SJSA1 (cell line): ENCODE measurements around the gene STON2. TPM values are rescaled to one million over a fixed set of nuclear protein-coding genes. Genes with fewer than 3 reads are reported as not detected.

Source experiments
- DNase-seq, 2 experiments: peaks; one replicate each; pipeline ENCODE4 v3.0.0-alpha.2; 2015 to 2020; ENCODE audit warnings: low spot score in 2 of 2, low read depth in 1 of 2
- H3K27ac ChIP-seq: fragments of 250-450 bp; sonication (Bioruptor Pico); 2 replicates; pipeline ENCODE4 v1.5.1; 2020; ENCODE audit warnings: mild to moderate bottlenecking, moderate library complexity
- H3K27me3 ChIP-seq: fragments of 250-450 bp; sonication (Bioruptor Pico); replicated peaks from 2 replicates; pipeline ENCODE4 v1.5.1; 2020; ENCODE audit warnings: mild to moderate bottlenecking, moderate library complexity
- H3K36me3 ChIP-seq: fragments of 250-450 bp; sonication (Bioruptor Pico); 2 replicates; pipeline ENCODE4 v1.5.1; 2020; ENCODE audit warnings: mild to moderate bottlenecking
- H3K4me1 ChIP-seq: fragments of 250-450 bp; sonication (Bioruptor Pico); replicated peaks from 2 replicates; pipeline ENCODE4 v1.6.1; 2021; ENCODE audit warnings: mild to moderate bottlenecking
- H3K4me3 ChIP-seq: fragments of 250-450 bp; sonication (Bioruptor Pico); 2 replicates; pipeline ENCODE4 v1.5.1; 2020; ENCODE audit warnings: mild to moderate bottlenecking
- H3K9me3 ChIP-seq: fragments of 250-450 bp; sonication (Bioruptor Pico); replicated peaks from 2 replicates; pipeline ENCODE4 v1.5.1; 2020; ENCODE audit warnings: mild to moderate bottlenecking
- total RNA-seq: library from RNA; depleted of rRNA; stranded (reverse); fragments of >200 nt; shearing (Covaris generic); gene quantifications from 2 replicates; pipeline ENCODE4 v1.2.3, GENCODE V29; 2014

The STON2 gene
- total RNA-seq, 1 experiment from 2014 or later = 0.08 TPM

- no peak for DNase-seq
- H3K27me3 ChIP-seq = no peaks in the 10 kb centered on the region
- H3K4me3 ChIP-seq = no peak overlapping the region
- H3K27ac ChIP-seq = no peak overlapping the region
- H3K36me3 ChIP-seq = no peaks in the 10 kb centered on the region
- H3K9me3 ChIP-seq = no peaks in the 10 kb centered on the region
- no peaks in the 10 kb centered on the region for H3K4me1 ChIP-seq
Observed at GRCh38 chr14:81305065-81305464, 95.1 kb downstream of the STON2 start.

DNA sequence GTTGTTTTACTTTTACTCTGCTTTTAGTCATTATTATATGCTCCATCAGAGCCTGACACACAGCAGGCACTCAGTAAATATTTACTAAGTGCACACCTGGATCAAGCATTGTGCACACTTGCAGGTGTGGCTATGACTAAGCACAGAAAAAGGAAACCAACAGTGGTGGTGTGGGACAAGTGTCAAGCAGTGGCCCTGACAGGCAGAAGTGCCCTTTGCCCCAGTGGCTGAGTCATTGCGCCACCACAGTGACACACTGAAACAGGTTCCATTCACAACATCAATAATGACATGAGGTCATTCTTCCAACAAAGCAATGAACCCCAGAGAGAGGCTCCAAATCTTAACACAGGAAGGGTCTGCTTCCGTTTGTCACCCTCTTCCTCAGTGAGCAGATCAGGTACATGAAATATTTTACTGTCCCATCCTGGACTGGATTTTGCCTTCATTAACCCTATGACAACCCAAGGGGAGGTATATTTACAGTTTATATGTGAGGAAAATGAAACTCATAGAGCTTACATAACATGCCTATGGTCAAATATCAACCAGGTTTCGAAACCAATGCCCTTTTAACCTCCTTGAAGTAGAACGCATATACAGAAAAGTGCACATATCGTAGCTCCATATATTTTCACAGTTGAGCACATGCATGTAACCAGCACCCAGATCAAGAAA is 96.7 kb downstream of the STON2 start:
- H3K4me1 ChIP-seq = no peaks in the 10 kb centered on the region
- no peaks in the 10 kb centered on the region for H3K36me3 ChIP-seq
- DNase-seq = no peak

DNA sequence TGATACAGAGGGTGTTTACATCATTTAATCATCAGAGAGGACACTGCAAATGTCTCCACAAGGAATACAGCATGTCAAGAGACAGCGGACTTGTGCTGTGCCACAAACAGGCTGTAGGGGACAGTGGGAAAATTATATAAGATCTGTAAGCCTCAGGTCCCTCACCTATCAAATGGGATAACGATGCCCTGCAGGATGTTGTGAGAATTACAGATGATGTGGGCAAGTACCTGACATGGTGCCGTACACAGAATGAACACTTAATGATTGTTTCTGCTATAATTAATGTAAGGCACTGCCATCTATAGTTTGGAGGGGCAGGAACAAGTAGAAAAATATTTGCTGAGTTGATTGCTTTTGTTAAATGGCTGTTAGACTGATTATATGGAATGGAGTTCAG is 97.5 kb downstream of the STON2 start:
- Histone ChIP-seq H3K27ac (no peak overlapping the region), H3K36me3 (no peaks in the 10 kb centered on the region), H3K4me1 (no peaks in the 10 kb centered on the region), H3K27me3 (no peaks in the 10 kb centered on the region), H3K9me3 (no peaks in the 10 kb centered on the region), H3K4me3 (no peak overlapping the region)
- no peak for DNase-seq

More for the DNA sequence above, 96.7 kb downstream of the STON2 start:
- Histone ChIP-seq H3K27me3 (no peaks in the 10 kb centered on the region), H3K9me3 (no peaks in the 10 kb centered on the region), H3K4me3 (no peak overlapping the region), H3K27ac (no peak overlapping the region)

DNA sequence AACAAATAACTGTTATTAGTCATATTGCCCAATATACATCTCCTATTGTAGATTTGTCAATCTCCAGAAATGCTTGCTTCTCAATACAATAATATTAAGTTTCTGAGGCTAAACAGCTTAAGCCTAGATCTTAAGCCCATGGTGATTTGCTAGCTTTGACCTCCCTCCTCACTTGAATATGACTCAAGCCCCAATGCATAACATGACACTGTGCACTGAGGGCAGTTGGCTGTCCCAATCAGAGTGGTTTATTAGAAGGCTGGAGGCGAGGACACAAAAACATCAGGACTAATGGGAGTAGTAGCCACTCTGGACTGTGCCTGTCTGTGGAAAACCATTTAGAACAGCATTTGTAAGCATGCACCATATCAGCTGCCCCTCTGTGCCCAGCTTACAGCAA is 98.3 kb downstream of the STON2 start:
- DNase-seq = no peak
- H3K27me3 ChIP-seq = no peaks in the 10 kb centered on the region

DNA sequence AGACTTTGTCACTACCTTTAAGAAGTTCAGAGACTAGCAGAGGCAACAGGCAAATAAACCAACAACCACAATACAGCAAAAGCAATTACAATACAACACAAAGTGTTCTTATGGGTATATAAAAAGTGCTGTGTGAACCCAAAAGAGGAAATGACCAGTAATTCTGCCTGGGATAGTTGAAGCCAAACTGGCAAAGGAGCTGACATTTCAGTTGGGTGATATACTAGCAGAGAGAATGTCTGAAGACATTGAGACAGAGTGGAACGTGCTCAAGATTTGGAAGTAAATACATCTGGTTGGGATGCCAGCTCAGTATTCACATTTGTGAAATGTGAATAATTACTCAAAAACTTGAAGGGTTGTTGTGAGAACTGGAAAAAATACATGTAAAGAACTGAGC is 98.8 kb downstream of the STON2 start:
- Histone ChIP-seq H3K9me3 (no peaks in the 10 kb centered on the region), H3K4me1 (no peaks in the 10 kb centered on the region), H3K36me3 (no peaks in the 10 kb centered on the region), H3K27me3 (no peaks in the 10 kb centered on the region), H3K27ac (no peak overlapping the region), H3K4me3 (no peak overlapping the region)
- no peak for DNase-seq

More for the DNA sequence above, 98.3 kb downstream of the STON2 start:
- H3K4me1 ChIP-seq = no peaks in the 10 kb centered on the region
- no peak overlapping the region for H3K27ac ChIP-seq
- H3K9me3 ChIP-seq = no peaks in the 10 kb centered on the region
- no peaks in the 10 kb centered on the region for H3K36me3 ChIP-seq
- H3K4me3 ChIP-seq = no peak overlapping the region

DNA sequence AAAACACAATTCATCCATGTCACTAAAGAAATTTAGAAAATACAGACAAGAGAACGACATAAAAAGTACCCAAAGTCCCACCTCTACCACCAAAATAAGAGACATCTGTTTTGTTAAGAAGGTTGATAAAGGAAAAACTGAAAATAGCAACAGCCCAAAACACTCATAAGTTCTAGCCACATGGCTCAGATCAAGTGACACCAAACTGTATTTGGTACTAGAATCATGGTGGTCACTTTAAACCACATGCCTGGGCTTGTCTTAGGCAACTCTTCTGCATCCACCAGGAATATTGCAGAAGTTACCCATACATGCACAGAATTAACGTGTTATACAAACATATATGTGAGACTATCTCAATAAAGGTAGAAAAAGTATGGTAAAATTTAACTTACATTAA is 101.2 kb downstream of the STON2 start:
- Histone ChIP-seq H3K9me3 (no peaks in the 10 kb centered on the region), H3K4me3 (no peak overlapping the region), H3K27me3 (no peaks in the 10 kb centered on the region), H3K27ac (no peak overlapping the region), H3K36me3 (no peaks in the 10 kb centered on the region), H3K4me1 (no peaks in the 10 kb centered on the region)
- no peak for DNase-seq

- no peak for DNase-seq
- Histone ChIP-seq H3K27ac (no peak overlapping the region), H3K4me1 (no peaks in the 10 kb centered on the region), H3K36me3 (no peaks in the 10 kb centered on the region), H3K9me3 (no peaks in the 10 kb centered on the region), H3K4me3 (no peak overlapping the region), H3K27me3 (no peaks in the 10 kb centered on the region)
Observed at GRCh38 chr14:81298122-81298521, 102.0 kb downstream of the STON2 start.

GRCh38 chr14:81295958-81296923 is 103.9 kb downstream of the STON2 start:
- Histone ChIP-seq H3K36me3 (no peaks in the 10 kb centered on the region), H3K27me3 (no peaks in the 10 kb centered on the region), H3K9me3 (no peaks in the 10 kb centered on the region), H3K4me3 (no peak overlapping the region), H3K4me1 (no peaks in the 10 kb centered on the region), H3K27ac (no peak overlapping the region)
- DNase-seq = no peak

DNA sequence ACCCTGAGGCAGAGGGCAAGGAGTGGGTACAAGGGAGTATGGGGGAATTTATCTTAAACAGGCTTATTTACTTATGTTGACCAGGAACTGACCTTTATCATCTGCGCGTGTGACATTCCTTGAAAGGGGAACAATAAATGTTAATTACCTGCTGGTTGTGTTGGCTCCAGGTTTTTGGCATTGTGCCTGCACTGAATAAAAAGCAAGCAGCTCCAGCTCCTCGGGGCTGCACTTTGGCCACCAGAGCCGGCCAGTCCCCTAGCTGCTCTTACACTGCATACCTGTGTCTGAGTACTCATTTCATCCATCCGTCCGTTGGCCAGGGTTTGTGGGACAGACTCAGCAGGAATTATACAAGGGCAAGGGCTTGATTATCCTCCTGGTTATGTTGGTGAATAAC is 110.6 kb downstream of the STON2 start:
- H3K9me3 ChIP-seq = no peaks in the 10 kb centered on the region
- no peak overlapping the region for H3K27ac ChIP-seq
- no peak overlapping the region for H3K4me3 ChIP-seq
- H3K27me3 ChIP-seq = no peaks in the 10 kb centered on the region
- no peak for DNase-seq
- H3K36me3 ChIP-seq = no peaks in the 10 kb centered on the region
- no peaks in the 10 kb centered on the region for H3K4me1 ChIP-seq

DNA sequence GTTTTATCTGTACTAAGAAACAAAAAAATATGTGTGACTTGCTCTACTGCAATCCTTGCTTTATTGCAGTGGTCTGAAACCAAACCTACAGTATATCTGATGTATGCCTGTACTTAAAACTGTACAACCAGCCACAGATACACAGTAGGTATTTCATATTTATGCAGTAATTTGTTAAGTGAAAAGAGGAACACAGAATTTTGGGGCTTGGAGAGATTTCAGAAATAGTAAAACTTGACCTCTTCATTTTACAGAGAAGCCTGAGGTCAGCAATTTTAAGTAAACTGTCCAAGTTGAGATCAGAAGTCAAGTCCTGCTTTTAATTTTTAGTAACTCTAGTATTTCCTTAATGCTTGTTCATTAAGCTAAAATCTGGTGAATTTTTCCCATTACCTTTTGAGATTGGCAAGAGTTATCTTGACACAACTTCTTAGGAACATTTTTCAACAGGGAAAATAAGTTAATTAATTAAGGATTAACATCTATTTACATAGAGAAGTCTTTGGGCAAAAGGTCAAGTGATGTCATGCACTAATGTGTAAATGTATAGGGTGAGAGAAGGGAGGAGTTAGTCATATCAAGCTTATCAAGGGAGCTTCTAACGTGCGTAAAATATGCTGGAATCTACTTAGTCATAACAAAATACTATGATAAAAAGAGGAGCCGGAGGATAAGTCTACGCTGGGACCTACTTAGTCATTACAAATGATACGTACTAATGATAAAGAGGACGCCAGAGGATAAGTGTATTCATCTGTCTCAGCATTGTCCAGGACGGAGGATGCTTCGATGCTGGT is 113.4 kb downstream of the STON2 start:
- no peaks in the 10 kb centered on the region for H3K9me3 ChIP-seq
- no peaks in the 10 kb centered on the region for H3K4me1 ChIP-seq
- no peak for DNase-seq
- H3K27me3 ChIP-seq = no peaks in the 10 kb centered on the region
- no peak overlapping the region for H3K27ac ChIP-seq
- no peak overlapping the region for H3K4me3 ChIP-seq
- no peaks in the 10 kb centered on the region for H3K36me3 ChIP-seq

GRCh38 chr14:81285245-81285644 is 114.9 kb downstream of the STON2 start:
- no peak overlapping the region for H3K4me3 ChIP-seq
- DNase-seq = no peak
- no peaks in the 10 kb centered on the region for H3K4me1 ChIP-seq
- no peak overlapping the region for H3K27ac ChIP-seq
- H3K27me3 ChIP-seq = no peaks in the 10 kb centered on the region
- H3K36me3 ChIP-seq = no peaks in the 10 kb centered on the region
- no peaks in the 10 kb centered on the region for H3K9me3 ChIP-seq

DNA sequence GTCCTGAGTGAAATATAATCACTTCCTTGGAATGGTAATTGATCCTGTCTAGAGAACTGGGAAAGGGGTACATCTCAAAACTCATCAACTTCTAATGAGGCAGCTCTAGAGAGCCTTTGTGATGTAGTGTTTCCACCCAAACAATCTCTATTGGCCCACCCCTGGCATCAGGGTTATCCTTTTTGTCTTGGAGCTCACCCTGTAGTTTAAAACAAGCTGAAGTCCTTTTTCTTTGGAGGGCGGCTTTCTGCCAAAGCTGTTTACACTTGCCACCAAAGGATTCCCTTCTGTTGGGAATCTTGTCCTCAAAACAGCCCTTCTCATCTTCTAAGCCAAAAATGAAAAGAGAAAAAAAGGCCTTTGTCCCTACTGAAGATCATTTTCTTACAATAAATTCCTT is 118.8 kb downstream of the STON2 start:
- Histone ChIP-seq H3K4me1 (no peaks in the 10 kb centered on the region), H3K9me3 (no peaks in the 10 kb centered on the region)
- DNase-seq = no peak

DNA sequence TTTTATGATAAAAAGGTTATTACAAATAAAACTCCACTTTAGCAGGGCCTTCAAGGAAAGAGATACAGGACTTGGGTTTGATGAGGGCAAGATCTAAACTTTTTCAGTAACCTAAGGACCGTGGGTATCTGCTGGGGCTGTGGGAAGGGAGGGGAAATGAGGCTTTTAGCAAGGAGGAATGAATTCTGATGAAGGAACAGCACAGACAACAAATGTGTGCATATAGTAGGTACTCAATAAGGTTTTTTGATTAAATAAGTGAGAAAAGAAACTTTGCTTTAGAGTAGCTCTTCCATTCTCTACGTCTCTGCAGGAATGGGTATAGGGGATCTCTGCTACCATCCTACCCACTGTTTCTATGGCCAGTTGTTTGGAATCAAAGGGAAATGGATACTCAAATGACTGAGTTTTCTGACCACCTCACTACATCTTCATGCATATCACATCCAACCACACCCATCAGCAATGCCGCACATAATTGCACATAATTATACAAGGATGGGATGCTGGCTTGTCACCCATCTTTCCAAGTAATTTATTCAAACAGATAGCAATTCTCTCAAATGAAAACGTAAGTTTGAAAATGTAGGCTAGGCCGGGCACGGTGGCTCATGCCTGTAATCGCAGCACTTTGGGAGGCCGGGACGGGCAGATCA is 119.9 kb downstream of the STON2 start:
- Histone ChIP-seq H3K4me3 (no peak overlapping the region), H3K27ac (no peak overlapping the region), H3K27me3 (no peaks in the 10 kb centered on the region), H3K9me3 (no peaks in the 10 kb centered on the region), H3K36me3 (no peaks in the 10 kb centered on the region), H3K4me1 (no peaks in the 10 kb centered on the region)
- no peak for DNase-seq

More for the DNA sequence above, 118.8 kb downstream of the STON2 start:
- no peaks in the 10 kb centered on the region for H3K27me3 ChIP-seq
- H3K4me3 ChIP-seq = no peak overlapping the region
- no peaks in the 10 kb centered on the region for H3K36me3 ChIP-seq
- no peak overlapping the region for H3K27ac ChIP-seq
